Lower leg skin (tissue), 3 donors: ENCODE data around the gene TRIAP1.

Source experiments
- CTCF ChIP-seq, 3 donors: fragments of 450-650 bp; IDR thresholded peaks; one replicate each; pipeline ENCODE4 v1.5.1; 2016; ENCODE audit warnings: antibody characterized with exemption in 3 of 3, mild to moderate bottlenecking in 3 of 3, moderate library complexity in 2 of 3
- POLR2A ChIP-seq, 2 donors: fragments of 450-650 bp; IDR thresholded peaks; one replicate each; pipeline ENCODE4 v1.6.1; 2016 to 2017; ENCODE audit warnings: antibody characterized with exemption in 2 of 2, mild to moderate bottlenecking in 1 of 2, moderate library complexity in 1 of 2

- no peak for TF ChIP-seq CTCF (IDR thresholded peaks at IDR 0.05)
- no peak for TF ChIP-seq POLR2A (IDR thresholded peaks at IDR 0.05)
Measured at GRCh38 chr12:120475643-120476042, 29.5 kb upstream of the TRIAP1 start.
